Nephron (organoid): ENCODE data around the gene ERBB4.

ENCODE experiments used
- H3K27ac Mint-ChIP-seq, 3 experiments: 2 replicates each; pipeline ENCODE4 v1.8.0; 2020; ENCODE audit warnings: mixed read lengths in 3 of 3, mild to moderate bottlenecking in 2 of 3, moderate library complexity in 1 of 3
- H3K27me3 Mint-ChIP-seq: 2 replicates; pipeline ENCODE4 v1.8.0; 2021; ENCODE audit warnings: low read depth, mild to moderate bottlenecking, moderate library complexity, mixed read lengths
- H3K36me3 Mint-ChIP-seq: 2 replicates; pipeline ENCODE4 v1.8.0; 2020; ENCODE audit warnings: low read depth, mixed read lengths
- H3K4me1 Mint-ChIP-seq: 2 replicates; pipeline ENCODE4 v1.8.0; 2020; ENCODE audit warnings: mixed read lengths
- H3K4me3 Mint-ChIP-seq, 3 experiments: 2 replicates each; pipeline ENCODE4 v1.8.0; 2020; ENCODE audit warnings: mild to moderate bottlenecking in 3 of 3, mixed read lengths in 3 of 3, moderate library complexity in 2 of 3
- H3K9me3 Mint-ChIP-seq: 2 replicates; pipeline ENCODE4 v1.8.0; 2020; ENCODE audit warnings: mixed read lengths
- TF ChIP-seq, protein P1 (sequence below), 3 experiments: fragments of 200-600 bp; sonication (generic); IDR thresholded peaks; one replicate each; pipeline ENCODE4 v1.5.0; 2021; ENCODE audit warnings: antibody characterized with exemption in 3 of 3; ENCODE audit not compliant: unreplicated experiment in 3 of 3

ERBB4 gene

GRCh38 chr2:211901226-211901846 lies 637.3 kb downstream of the ERBB4 start:
- Mint-ChIP-seq H3K4me3 (no peak overlapping the region), H3K4me1 (peaks cover 28% of the 10 kb centered on the region), H3K9me3 (no peaks in the 10 kb centered on the region), H3K36me3 (no peaks in the 10 kb centered on the region), H3K27ac (no peak overlapping the region), H3K27me3 (peaks cover 4% of the 10 kb centered on the region)
- TF ChIP-seq, protein P1, sequence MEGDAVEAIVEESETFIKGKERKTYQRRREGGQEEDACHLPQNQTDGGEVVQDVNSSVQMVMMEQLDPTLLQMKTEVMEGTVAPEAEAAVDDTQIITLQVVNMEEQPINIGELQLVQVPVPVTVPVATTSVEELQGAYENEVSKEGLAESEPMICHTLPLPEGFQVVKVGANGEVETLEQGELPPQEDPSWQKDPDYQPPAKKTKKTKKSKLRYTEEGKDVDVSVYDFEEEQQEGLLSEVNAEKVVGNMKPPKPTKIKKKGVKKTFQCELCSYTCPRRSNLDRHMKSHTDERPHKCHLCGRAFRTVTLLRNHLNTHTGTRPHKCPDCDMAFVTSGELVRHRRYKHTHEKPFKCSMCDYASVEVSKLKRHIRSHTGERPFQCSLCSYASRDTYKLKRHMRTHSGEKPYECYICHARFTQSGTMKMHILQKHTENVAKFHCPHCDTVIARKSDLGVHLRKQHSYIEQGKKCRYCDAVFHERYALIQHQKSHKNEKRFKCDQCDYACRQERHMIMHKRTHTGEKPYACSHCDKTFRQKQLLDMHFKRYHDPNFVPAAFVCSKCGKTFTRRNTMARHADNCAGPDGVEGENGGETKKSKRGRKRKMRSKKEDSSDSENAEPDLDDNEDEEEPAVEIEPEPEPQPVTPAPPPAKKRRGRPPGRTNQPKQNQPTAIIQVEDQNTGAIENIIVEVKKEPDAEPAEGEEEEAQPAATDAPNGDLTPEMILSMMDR (IDR thresholded peaks at IDR 0.05; ENCODE audit: unreplicated experiment in 3 of 3): no peak

DNA sequence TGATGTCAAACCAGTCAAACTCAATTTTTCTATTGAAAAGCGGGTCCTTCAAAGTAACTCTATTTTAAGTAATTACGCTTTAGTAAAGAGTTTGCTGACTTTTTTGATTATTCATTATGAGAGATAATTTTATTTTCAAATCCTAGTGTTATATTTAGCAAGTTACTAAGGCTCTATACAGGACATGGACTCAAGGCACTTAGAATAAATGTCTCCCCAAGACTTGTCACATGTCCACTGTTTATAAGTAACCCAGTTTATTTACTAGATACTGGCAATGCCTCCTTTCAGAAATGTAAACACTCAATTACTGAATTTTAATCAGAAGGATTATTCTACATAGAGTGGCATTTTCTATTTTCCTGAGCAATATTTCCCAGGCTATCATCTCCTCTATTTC lies 638.1 kb downstream of the ERBB4 start:
- peaks cover 34% of the 10 kb centered on the region for H3K4me1 Mint-ChIP-seq
- H3K27ac Mint-ChIP-seq: peak overlapping the region; percentile 12 to 73 (median 48)
- peak overlapping the region in 1 of 3 experiments; percentile 18 for H3K4me3 Mint-ChIP-seq
- TF ChIP-seq, protein P1 (IDR thresholded peaks at IDR 0.05; ENCODE audit: unreplicated experiment in 3 of 3): no peak
- peaks cover 2% of the 10 kb centered on the region for H3K36me3 Mint-ChIP-seq
- peaks cover 4% of the 10 kb centered on the region for H3K27me3 Mint-ChIP-seq
- H3K9me3 Mint-ChIP-seq: peaks cover 2% of the 10 kb centered on the region

- Mint-ChIP-seq H3K27me3 (peaks cover under 1% of the 10 kb centered on the region), H3K36me3 (peaks cover 3% of the 10 kb centered on the region), H3K9me3 (peaks cover 3% of the 10 kb centered on the region), H3K4me3 (peak overlapping the region in 1 of 3 experiments; percentile 18), H3K27ac (peak overlapping the region; percentile 12 to 73 (median 48)), H3K4me1 (peaks cover 34% of the 10 kb centered on the region)
- TF ChIP-seq, protein P1 (IDR thresholded peaks at IDR 0.05; ENCODE audit: unreplicated experiment in 3 of 3): peak in 1 of 3 experiments; percentile 23
Observed at GRCh38 chr2:211900000-211900399, 638.6 kb downstream of the ERBB4 start.

DNA sequence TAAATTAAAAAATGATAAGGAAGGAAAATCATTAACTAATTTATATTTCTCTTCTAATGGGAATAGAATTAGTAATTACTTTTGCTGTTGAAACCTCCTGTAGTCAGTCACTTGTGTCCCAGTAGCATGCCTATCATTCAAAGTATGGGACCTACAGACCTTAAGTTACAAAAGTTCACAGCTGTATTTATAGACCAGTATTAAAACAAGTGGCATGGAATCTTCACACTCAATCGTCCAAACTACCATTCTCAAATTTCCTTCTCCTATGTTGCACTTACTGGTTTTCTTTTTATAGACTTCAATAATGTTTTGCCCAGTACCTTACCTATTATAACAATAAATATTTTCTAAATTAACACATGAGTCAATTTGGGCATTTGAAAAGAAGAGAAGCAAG lies 639.9 kb downstream of the ERBB4 start:
- Mint-ChIP-seq H3K36me3 (peaks cover 3% of the 10 kb centered on the region), H3K27ac (no peak overlapping the region), H3K4me1 (peaks cover 34% of the 10 kb centered on the region), H3K27me3 (no peaks in the 10 kb centered on the region), H3K4me3 (no peak overlapping the region), H3K9me3 (peaks cover 3% of the 10 kb centered on the region)
- TF ChIP-seq, protein P1 (IDR thresholded peaks at IDR 0.05; ENCODE audit: unreplicated experiment in 3 of 3): no peak

DNA sequence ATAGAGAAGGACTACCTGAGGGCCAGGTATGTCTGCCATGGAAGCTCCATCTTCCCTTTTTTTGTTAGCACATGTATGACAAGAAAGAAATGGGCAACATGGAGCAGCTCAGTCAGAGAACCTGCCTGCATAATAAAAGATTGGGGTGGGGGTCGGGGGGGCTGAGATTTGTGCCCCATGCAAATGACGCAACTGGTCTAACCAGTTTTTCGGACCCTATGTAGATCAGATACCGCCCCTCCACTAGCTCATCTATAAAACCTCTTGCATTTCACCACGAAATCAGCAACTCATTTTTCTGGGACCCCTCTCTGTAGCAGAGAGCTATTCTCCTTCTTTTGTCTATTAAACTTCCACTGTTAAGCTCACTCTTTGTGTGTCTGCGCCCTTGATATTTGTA lies 657.2 kb downstream of the ERBB4 start:
- no peak overlapping the region for H3K27ac Mint-ChIP-seq
- TF ChIP-seq, protein P1 (IDR thresholded peaks at IDR 0.05; ENCODE audit: unreplicated experiment in 3 of 3): no peak
- no peak overlapping the region for H3K4me3 Mint-ChIP-seq
- no peaks in the 10 kb centered on the region for H3K36me3 Mint-ChIP-seq
- no peaks in the 10 kb centered on the region for H3K27me3 Mint-ChIP-seq
- no peaks in the 10 kb centered on the region for H3K4me1 Mint-ChIP-seq
- H3K9me3 Mint-ChIP-seq: no peaks in the 10 kb centered on the region

DNA sequence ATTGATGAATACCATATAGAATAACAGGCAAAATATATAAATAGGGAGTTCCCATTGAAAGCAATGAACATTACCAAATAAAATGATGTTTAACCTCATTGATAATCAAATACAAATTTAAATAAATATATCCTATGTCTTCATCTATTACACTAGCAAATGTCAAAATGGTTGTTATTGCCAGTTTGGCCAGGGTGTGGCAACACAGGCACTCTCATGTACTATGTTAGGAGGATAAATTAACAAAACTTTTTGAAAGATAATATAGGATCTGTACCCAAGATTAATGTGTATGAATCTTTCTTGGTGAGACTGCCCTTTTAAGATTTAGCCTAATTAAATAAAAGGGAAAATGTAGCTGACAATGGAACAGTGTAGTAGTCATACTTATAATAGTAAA lies 659.3 kb downstream of the ERBB4 start:
- Mint-ChIP-seq H3K4me1 (no peaks in the 10 kb centered on the region), H3K27ac (no peak overlapping the region), H3K36me3 (no peaks in the 10 kb centered on the region), H3K4me3 (no peak overlapping the region), H3K27me3 (no peaks in the 10 kb centered on the region), H3K9me3 (no peaks in the 10 kb centered on the region)
- TF ChIP-seq, protein P1 (IDR thresholded peaks at IDR 0.05; ENCODE audit: unreplicated experiment in 3 of 3): peak; percentile 24 to 37 (median 35)
